GM18519 (cell line): Measurements from ENCODE around the gene BGN.

Experiments used
- ATAC-seq: cut with Tn5 transposase; IDR thresholded peaks from one replicate; pipeline ENCODE4 v1.9.1; 2021; ENCODE audit warnings: mild to moderate bottlenecking, moderate library complexity; ENCODE audit not compliant: unreplicated experiment, low FRiP score

Gene BGN

GRCh38 chrX:153524234-153524633 lies 29.5 kb downstream of the BGN start:
- ATAC-seq, result no peak

- ATAC-seq, result no peak
Observed at GRCh38 chrX:153525451-153525850, 30.7 kb downstream of the BGN start.

GRCh38 chrX:153526042-153526441 lies 31.3 kb downstream of the BGN start:
- no peak for ATAC-seq

GRCh38 chrX:153526801-153527200 lies 32.0 kb downstream of the BGN start:
- no peak for ATAC-seq

GRCh38 chrX:153527208-153527607 lies 32.4 kb downstream of the BGN start:
- ATAC-seq, result no peak

- no peak for ATAC-seq
Observed at GRCh38 chrX:153530411-153531129, 35.8 kb downstream of the BGN start.

- ATAC-seq, result no peak
Observed at GRCh38 chrX:153533091-153533490, 38.3 kb downstream of the BGN start.

- ATAC-seq, result no peak
Observed at GRCh38 chrX:153537080-153537479, 42.3 kb downstream of the BGN start.

- ATAC-seq, result no peak
Observed at GRCh38 chrX:153537526-153538295, 42.9 kb downstream of the BGN start.

- ATAC-seq, result no peak
Observed at GRCh38 chrX:153538424-153538823, 43.6 kb downstream of the BGN start.

GRCh38 chrX:153539171-153539978 lies 44.6 kb downstream of the BGN start:
- no peak for ATAC-seq

- ATAC-seq, result no peak
Observed at GRCh38 chrX:153539979-153540358, 45.2 kb downstream of the BGN start.

GRCh38 chrX:153544727-153545126 lies 49.9 kb downstream of the BGN start:
- no peak for ATAC-seq

GRCh38 chrX:153546386-153546785 lies 51.6 kb downstream of the BGN start:
- no peak for ATAC-seq

- ATAC-seq, result no peak
Observed at GRCh38 chrX:153547195-153547594, 52.4 kb downstream of the BGN start.

- ATAC-seq, result no peak
Observed at GRCh38 chrX:153549231-153549630, 54.5 kb downstream of the BGN start.

GRCh38 chrX:153549807-153550206 lies 55.0 kb downstream of the BGN start:
- ATAC-seq, result no peak

GRCh38 chrX:153551135-153551534 lies 56.4 kb downstream of the BGN start:
- no peak for ATAC-seq

- ATAC-seq, result no peak
Observed at GRCh38 chrX:153554519-153555167, 59.9 kb downstream of the BGN start.

GRCh38 chrX:153556767-153557166 lies 62.0 kb downstream of the BGN start:
- ATAC-seq, result no peak
